GM18508 (cell line): ENCODE results near the gene ANKH.

Experiments
- ATAC-seq: cut with Tn5 transposase; IDR thresholded peaks from one replicate; pipeline ENCODE4 v1.9.1; 2021; ENCODE audit warnings: moderate number of reproducible peaks; ENCODE audit not compliant: insufficient read depth, unreplicated experiment

ANKH gene

GRCh38 chr5:14768508-14769365 lies 102.8 kb downstream of the ANKH start:
- ATAC-seq, result no peak

GRCh38 chr5:14767735-14768507 lies 103.7 kb downstream of the ANKH start:
- ATAC-seq, result no peak

- no peak for ATAC-seq
Observed at GRCh38 chr5:14767053-14767452, 104.5 kb downstream of the ANKH start.

DNA sequence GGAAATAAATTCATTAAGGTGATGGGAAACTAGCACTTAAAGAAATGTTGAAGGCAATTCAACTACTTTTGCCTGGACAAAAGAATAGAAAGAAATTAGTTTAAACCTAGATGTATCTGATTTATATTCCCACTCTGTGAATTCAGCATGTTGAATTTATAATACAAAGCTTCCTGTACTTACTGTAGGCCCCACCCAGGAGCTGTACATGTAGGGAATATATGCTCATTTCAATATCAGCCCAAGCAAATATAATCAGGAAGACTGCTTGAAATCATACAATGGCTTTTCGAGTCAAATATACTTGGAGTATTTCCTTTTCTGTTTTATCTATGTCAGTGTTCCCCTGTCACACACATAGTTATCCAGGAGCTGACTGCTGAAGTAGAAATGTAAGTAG lies 105.0 kb downstream of the ANKH start:
- ATAC-seq, result no peak

DNA sequence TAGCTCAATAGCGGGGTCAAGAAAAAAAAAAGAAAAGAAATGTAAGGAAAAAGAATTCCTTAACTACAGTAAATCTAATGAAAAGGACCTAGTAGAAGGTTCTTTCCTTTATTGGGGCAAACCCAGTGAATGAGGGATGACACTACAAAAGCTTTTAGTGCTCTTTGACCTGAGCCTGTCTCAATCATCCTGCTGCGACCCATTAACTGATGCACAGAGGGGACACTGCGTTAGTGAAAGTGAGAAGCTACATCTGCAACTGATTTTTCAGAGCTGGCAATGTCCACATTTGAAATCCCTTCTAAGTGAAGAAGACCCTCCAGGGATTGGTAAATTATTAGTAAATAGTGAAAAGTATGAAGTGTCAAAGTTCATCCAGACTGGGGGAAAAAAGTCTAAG lies 106.0 kb downstream of the ANKH start:
- ATAC-seq, result no peak

GRCh38 chr5:14762549-14763216 lies 108.9 kb downstream of the ANKH start:
- no peak for ATAC-seq

DNA sequence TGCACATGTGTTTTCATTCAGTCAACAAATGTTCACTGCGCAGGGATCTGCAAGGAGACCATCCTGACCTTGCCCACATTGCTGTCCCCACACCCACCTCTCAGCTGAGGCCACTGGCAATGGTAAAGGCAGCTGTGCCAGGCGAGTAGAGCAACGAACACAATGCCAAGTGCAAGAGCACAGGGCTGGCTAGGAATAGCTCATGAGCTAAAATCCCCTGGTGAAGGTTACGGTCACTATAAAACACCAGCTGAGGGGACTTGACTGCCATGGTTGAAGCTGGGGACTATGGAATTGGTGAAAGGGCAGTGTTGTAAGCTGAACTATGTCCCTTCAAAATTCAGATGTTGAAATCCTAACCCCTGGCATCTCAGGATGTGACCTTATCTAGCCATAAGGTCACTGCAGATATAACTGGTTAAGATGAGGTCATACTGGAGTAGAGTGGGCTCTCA lies 111.0 kb downstream of the ANKH start:
- ATAC-seq, result no peak

DNA sequence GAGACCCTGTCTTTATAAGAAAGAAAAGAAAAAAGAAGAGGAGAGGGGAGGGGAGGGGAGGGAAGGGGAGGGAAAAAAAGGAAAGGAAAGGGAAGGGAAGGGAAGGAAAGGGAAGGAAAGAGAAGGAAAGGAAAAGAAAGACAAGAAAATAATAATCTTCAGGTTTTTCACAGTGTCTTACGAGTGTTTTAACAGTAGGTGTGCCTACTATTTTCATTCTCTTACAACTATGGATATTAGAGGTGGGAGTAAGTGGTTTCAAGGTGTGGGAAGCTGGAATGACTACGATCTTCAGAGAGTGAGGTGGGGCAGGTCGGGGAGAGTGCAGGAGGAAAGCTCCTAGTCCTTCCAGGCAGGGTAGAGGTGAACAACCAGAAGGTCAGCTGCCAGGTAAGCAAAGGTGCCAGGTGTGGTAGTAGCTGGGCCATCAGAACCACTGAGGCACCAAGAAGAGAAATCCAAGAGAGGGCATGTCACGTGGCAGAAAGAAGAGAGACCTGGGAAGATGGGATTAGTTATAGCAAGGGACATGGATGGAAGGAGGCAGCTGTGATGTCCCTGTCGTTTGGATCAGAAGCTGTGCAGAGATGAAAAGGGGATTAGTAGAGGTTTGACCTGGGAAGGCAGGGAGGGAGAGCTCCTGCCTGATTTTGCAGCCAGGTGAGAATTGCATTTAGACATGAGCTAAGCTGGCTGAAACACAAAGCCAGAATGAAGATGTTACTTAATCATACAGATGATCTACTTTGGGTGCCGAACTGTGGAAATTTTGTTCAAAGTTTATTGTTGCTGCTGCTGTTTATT lies 111.6 kb downstream of the ANKH start:
- ATAC-seq, result no peak

DNA sequence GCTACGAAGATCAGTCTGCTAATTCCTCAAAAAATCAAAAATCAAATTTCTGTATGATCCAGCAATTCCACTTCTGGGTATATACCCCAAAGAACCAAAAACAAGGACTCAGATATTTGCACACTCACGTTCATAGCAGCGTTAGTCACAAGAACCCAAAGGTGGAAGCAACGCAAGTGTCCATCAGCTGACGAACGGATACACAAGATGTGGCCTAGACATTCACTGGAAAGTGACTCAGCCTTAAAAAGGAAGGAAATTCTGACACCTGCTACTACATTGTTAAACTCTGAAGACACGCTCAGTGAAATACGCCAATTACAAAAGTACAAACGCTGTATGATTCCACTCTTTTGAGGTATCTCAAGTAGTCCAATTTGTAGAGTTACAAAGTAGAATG lies 113.7 kb downstream of the ANKH start:
- no peak for ATAC-seq

GRCh38 chr5:14756478-14756877 lies 115.1 kb downstream of the ANKH start:
- ATAC-seq, result no peak

DNA sequence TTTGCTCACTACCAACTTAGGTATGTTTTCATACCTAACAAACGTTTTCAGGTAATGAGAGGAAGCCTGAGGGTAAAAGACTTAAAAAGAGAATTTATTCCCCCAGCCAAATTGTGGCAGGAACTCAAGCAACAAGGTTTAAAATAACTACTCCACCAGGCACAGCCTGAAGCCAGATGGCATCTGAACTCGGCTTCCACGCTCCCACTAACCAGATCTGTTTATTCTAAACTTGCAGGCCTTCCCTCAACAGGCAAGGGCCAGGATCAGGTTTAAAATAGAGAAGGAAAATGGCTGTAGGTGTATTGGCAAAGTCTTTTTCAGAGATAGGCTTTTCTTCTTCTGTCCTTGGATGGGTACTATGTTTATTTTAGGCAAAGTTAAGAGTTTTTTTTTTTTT lies 117.6 kb downstream of the ANKH start:
- no peak for ATAC-seq

DNA sequence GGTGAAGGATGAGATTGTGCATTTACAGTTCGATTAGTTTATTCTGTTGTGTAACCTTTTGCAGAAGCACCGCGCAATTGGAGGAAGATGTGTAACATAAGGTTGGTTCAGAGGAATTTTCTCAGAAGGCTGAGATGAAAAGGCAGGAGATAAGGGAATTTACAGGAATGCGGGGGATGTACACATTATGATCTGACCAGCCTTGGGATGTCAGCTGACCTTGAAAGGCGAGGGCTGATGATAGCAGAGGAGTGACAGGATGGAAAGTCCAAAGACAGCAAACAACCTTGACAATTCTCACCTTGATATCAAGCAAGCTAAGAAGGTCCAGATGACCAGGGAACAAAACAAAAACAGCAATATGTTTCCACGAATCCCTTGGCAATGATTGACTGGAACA lies 118.3 kb downstream of the ANKH start:
- ATAC-seq, result no peak

GRCh38 chr5:14752497-14753071 lies 119.0 kb downstream of the ANKH start:
- no peak for ATAC-seq

DNA sequence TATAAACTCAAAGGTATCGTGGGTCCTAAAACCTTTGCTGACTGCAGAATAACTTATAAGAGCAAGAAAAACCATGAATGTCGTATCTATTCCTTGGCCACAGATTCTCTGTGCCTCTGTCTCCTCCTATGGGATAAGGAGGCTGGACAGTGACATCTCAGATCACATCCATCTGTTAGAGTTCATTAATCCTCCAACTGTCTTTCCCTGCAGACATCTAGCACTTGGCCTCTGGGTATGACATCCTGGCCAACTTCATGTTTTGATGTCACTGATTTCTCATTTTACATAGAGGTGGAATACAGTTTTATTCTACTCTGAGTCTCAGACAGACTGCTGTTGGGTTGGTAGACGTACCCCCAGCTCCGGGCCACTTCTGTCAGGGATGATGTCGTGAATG lies 120.9 kb downstream of the ANKH start:
- ATAC-seq, result no peak

GRCh38 chr5:14749579-14750101 lies 121.9 kb downstream of the ANKH start:
- no peak for ATAC-seq

DNA sequence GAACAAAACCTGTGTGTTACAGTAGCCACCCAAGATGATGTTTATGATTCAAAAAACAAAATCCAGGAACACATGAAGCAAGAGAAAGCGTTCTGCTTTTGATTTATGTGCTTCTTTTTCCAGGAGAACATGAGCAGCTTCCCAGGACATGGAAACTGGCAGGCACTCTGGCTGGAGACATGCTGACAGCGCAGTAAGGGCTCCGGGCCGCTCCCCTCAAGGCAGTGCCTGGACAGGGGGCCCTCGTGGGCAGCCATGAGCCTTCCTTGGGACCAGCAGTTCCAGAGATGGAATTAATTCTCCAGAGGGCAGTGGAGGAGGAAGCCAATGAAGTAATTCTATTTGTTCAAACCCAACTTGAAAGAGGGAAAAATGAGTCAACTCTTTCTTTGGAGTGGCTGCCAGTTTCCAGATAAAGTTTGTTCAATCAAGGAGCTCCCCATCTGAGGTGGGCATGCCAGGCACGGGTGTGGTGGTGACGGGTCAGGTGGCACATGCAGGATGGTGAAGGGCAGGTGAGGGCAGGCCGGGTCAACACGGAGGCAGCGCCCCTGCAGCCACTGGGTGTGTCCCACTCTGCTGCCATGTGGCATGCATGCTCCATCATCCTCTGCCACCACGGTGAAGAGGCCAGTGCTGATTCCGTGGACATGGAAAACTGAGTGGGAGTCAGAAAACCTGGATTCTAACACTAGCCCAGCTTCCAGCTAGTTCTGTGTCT lies 123.2 kb downstream of the ANKH start:
- no peak for ATAC-seq

- ATAC-seq, result no peak
Observed at GRCh38 chr5:14745753-14746152, 125.8 kb downstream of the ANKH start.

GRCh38 chr5:14745188-14745563 lies 126.4 kb downstream of the ANKH start:
- ATAC-seq, result no peak
